Vagina (tissue), 2 donors: Measurements from ENCODE around the gene CWH43. TPM values are rescaled to one million over a fixed set of nuclear protein-coding genes. Genes with fewer than 3 reads are reported as not detected.
A peak's percentile ranks its signal among the peaks of the same experiment; 100 is the strongest.

Experiments used
- DNase-seq, 2 donors: peaks; one replicate each; pipeline ENCODE4 v3.0.0-alpha.2; 2017; ENCODE audit errors: extremely low spot score in 2 of 2
- H3K27ac ChIP-seq: fragments of 200-600 bp; sonication (generic); one replicate; pipeline ENCODE4 v1.5.1; 2019
- H3K27me3 ChIP-seq: fragments of 200-600 bp; sonication (generic); one replicate; pipeline ENCODE4 v1.5.1; 2019
- H3K36me3 ChIP-seq, 2 donors: fragments of 200-600 bp; sonication (generic); one replicate each; pipeline ENCODE4 v1.5.1; 2017 to 2019
- H3K4me1 ChIP-seq: fragments of 200-600 bp; sonication (generic); one replicate; pipeline ENCODE4 v1.5.1; 2019
- H3K4me3 ChIP-seq, 2 donors: fragments of 200-600 bp; sonication (generic); 1 replicate in 1 of 2; 2 replicates in 1 of 2; pipeline ENCODE4 v1.5.1; 2016 to 2019
- H3K9me3 ChIP-seq: fragments of 200-600 bp; sonication (generic); one replicate; pipeline ENCODE4 v1.5.1; 2019
- CTCF ChIP-seq, 3 experiments: fragments of 450-650 bp in 2 of 3; fragments of 200-600 bp in 1 of 3; sonication (generic) in 1 of 3; IDR thresholded peaks; one replicate each; pipeline ENCODE4 v1.5.1; 2017 to 2019; ENCODE audit warnings: antibody characterized with exemption in 3 of 3, mild to moderate bottlenecking in 2 of 3, moderate library complexity in 2 of 3
- POLR2A ChIP-seq, 2 donors: fragments of 450-650 bp; IDR thresholded peaks; one replicate each; pipeline ENCODE4 v1.6.1; 2017; ENCODE audit warnings: antibody characterized with exemption in 2 of 2, mild to moderate bottlenecking in 2 of 2, moderate library complexity in 2 of 2
- POLR2AphosphoS5 ChIP-seq, 2 donors: sonication (generic); formaldehyde crosslinking; IDR thresholded peaks; one replicate each; pipeline ENCODE4 v1.9.0; 2017; ENCODE audit warnings: antibody characterized with exemption in 2 of 2, mild to moderate bottlenecking in 2 of 2, low read depth in 1 of 2; ENCODE audit not compliant: insufficient read depth in 1 of 2
- intact Hi-C: fragments of 100-400 bp; cut with DNase I; formaldehyde crosslinking; loops from one replicate; pipeline ENCODE4 v1.15.1; 2023
- total RNA-seq: library from RNA; depleted of rRNA; stranded (reverse); fragments of >200 nt; gene quantifications from one replicate; pipeline ENCODE4 v1.2.3, GENCODE V29; 2016

The CWH43 gene
- total RNA-seq, result 11.3 TPM

- intact Hi-C loops, result no loop called here
- Histone ChIP-seq H3K27me3 (no peaks in the 10 kb centered on the region), H3K27ac (no peak within 1 kb of the TSS), H3K36me3 (no peaks in the 10 kb centered on the region), H3K9me3 (no peaks in the 10 kb centered on the region), H3K4me1 (peaks cover 10% of the 10 kb centered on the region), H3K4me3 (peak within 1 kb of the TSS; percentile 24 to 38)
- no peak for TF ChIP-seq POLR2A (IDR thresholded peaks at IDR 0.05)
- no peak for TF ChIP-seq POLR2AphosphoS5 (IDR thresholded peaks at IDR 0.05; ENCODE audit: insufficient read depth in 1 of 2, low read depth in 1 of 2)
- TF ChIP-seq CTCF (IDR thresholded peaks at IDR 0.05), result no peak
- no peak for DNase-seq
These were observed at the start of gene CWH43 for GRCh38 chr4:48985976-48986653. Gene CWH43, plus strand, starts transcription at chr4:48986275. Its CDS starts 155 bp downstream, at chr4:48986430.

GRCh38 chr4:48937033-48937432 is 49.0 kb upstream of the CWH43 start:
- intact Hi-C loops, result no loop called here
- Histone ChIP-seq H3K4me3 (no peak overlapping the region), H3K27ac (no peak overlapping the region), H3K9me3 (no peaks in the 10 kb centered on the region), H3K4me1 (no peaks in the 10 kb centered on the region), H3K36me3 (no peaks in the 10 kb centered on the region), H3K27me3 (no peaks in the 10 kb centered on the region)
- no peak for TF ChIP-seq CTCF (IDR thresholded peaks at IDR 0.05)
- DNase-seq, result no peak

GRCh38 chr4:48938831-48939230 is 47.2 kb upstream of the CWH43 start:
- Histone ChIP-seq H3K4me1 (no peaks in the 10 kb centered on the region), H3K4me3 (no peak overlapping the region), H3K27me3 (no peaks in the 10 kb centered on the region), H3K27ac (no peak overlapping the region), H3K9me3 (no peaks in the 10 kb centered on the region), H3K36me3 (no peaks in the 10 kb centered on the region)
- DNase-seq, result no peak
- intact Hi-C loops, result no loop called here
- no peak for TF ChIP-seq POLR2AphosphoS5 (IDR thresholded peaks at IDR 0.05; ENCODE audit: insufficient read depth in 1 of 2, low read depth in 1 of 2)
- no peak for TF ChIP-seq CTCF (IDR thresholded peaks at IDR 0.05)
- TF ChIP-seq POLR2A (IDR thresholded peaks at IDR 0.05), result no peak

- intact Hi-C loops, result no loop called here
- H3K27me3 ChIP-seq, result no peaks in the 10 kb centered on the region
- no peaks in the 10 kb centered on the region for H3K9me3 ChIP-seq
- H3K4me1 ChIP-seq, result no peaks in the 10 kb centered on the region
- TF ChIP-seq POLR2A (IDR thresholded peaks at IDR 0.05) (no peak), POLR2AphosphoS5 (IDR thresholded peaks at IDR 0.05; ENCODE audit: insufficient read depth in 1 of 2, low read depth in 1 of 2) (peak in 1 of 2 donors; percentile 53)
- H3K4me3 ChIP-seq, result no peak overlapping the region
- DNase-seq, result no peak
- H3K36me3 ChIP-seq, result no peaks in the 10 kb centered on the region
- H3K27ac ChIP-seq, result no peak overlapping the region
These were observed 46.3 kb upstream of the CWH43 start for GRCh38 chr4:48939785-48940184.

GRCh38 chr4:48943387-48943786 is 42.7 kb upstream of the CWH43 start:
- no peaks in the 10 kb centered on the region for H3K27me3 ChIP-seq
- no peak overlapping the region for H3K4me3 ChIP-seq
- no peak overlapping the region for H3K27ac ChIP-seq
- H3K4me1 ChIP-seq, result no peaks in the 10 kb centered on the region
- no peak for DNase-seq
- TF ChIP-seq POLR2A (IDR thresholded peaks at IDR 0.05) (no peak), CTCF (IDR thresholded peaks at IDR 0.05) (no peak), POLR2AphosphoS5 (IDR thresholded peaks at IDR 0.05; ENCODE audit: insufficient read depth in 1 of 2, low read depth in 1 of 2) (no peak)
- H3K36me3 ChIP-seq, result no peaks in the 10 kb centered on the region
- H3K9me3 ChIP-seq, result no peaks in the 10 kb centered on the region
- intact Hi-C loops, result no loop called here
